Measurements from ENCODE around the gene SLC12A1.

SLC12A1 gene

DNA sequence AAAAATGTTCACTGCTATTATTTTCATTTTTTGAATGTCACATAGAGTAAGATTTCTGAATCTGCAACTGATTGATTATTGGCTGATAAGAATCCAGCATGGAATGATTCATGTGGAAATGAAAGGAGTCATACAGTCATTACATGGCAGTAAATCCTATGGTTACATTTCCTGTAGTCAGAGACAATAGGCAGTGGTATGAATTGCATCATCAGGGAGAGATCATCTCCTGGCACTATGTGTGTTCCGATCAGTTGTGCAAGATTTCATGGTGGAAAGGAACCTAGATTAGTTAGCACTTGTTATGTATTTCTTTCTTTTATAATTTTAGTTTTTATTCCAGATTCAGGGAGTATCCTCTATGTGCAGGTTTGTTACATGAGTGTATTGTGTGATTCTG, 38.8 kb downstream of the SLC12A1 start:
- DNase-seq: no peak

DNA sequence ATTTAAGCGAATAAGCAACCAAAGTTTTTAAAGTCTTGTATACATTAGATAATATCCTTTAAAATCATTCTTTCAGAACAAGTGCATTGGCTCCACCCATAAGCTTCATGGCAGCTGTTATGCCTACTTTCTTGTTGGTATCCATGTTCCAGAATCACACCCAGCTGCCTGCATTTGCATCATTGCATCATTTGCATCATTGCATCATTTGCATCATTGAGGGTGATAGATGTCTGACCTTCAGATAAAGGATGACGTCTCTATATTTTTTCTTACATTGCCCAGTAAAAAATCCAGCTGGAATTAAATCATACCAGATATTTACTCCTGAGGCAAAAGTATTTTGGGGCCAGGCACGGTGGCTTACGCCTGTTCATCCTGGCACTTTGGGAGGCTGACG, 42.3 kb downstream of the SLC12A1 start:
- no peak for DNase-seq

DNA sequence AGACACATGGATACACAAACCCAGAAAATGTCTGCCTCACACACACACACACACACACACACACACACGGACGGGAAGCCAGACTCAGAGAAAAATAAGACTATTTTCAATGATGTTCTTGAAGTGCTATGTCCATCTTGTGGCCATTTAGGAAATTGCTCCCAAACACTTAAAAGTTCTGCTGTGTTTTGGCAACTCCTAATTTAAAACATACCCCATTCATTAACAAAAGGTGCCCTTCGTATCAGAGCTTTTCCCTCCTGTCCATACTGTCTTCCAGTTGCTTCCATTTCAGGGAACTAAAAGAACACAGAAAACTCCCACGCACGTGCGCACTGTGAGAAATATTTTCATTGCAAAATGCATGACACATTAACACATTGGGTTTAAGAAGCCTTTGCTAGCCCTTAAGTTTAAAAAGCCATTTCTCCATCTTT, 44.6 kb downstream of the SLC12A1 start:
- no peak for DNase-seq

DNA sequence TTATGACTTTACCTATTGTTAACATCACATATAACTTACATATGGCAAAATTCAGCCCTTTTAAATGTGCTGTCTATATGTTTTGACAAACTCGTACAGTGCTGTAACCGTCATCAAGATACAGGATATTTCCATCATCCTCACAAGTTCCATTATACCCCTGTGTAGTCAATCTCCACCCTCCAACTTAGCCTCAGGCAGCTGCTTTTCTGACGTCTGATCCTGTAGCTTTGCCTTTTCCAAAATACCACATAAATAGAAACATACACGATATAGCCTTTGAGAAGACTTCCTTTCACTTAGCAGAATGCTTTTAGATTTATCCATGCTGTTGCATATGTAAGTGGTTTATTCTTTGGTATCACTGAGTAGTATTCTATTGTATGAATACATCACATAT, 47.1 kb downstream of the SLC12A1 start:
- no peak for DNase-seq

DNA sequence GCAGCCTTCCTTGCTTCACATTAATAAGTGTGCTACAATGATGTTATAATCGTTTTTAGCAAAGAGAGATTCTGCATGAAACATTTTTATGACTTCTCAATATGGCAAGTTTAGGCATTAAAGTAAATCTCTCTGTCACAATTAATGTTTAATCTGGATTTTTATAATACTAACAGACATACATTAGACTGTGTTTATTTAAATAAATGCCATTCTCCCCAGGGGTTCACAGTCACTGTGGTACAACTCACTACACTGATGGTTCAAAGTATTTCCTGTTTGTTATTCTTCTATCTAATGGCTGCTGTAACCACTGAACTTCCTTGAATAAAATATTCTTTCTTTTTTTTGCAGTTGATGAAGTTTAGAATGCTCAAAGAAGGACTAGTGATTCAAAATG, 59.0 kb downstream of the SLC12A1 start:
- DNase-seq: no peak

DNA sequence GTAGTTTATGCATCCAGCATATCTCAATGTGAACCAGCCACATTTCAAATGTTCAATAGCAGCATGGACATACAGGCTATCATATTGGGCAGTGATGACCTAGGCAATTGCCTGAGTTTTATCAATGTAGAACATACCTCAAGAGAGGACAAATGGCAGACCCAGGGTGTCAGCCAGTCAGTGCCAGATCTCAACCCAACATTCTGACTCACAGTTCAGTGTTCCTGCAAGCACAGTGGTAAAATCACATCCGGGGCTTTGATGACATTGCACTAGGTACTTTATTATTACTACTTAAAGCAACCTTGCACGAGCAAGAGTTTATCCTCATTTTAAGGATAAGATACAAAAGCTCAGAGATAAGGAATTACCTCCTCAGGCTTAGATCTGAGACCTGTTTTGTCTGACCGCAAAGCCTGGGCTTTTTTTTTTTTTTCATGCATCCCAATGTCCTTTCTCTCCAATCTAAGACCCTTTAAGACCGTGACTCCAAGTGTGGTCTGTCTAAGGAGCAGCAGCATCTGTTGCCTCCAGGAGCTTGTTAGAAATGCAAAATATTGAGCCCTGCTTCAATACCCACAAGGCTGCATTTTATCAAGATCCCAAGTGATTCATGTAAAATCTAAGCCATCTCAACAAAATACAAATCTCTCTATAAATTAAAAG, 60.1 kb downstream of the SLC12A1 start:
- DNase-seq: no peak

DNA sequence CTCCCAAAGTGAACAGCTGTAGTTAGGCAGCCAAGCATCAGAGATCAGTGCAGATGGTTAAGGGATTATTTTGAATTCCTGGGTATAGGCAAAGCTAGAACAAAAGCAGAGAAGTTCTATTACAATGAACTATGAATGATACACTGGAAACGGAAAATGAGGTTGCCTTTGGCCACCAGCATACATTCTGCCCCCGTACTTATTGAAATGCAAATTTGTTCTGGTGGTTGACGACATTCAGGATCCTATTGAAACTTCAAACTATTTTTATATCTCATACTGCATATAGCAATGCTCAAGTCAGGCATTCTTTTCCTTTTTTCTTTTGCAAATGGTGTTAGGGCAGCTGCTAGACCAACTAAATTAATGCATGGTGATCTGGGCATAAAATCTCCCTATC, 61.7 kb downstream of the SLC12A1 start:
- DNase-seq: no peak

DNA sequence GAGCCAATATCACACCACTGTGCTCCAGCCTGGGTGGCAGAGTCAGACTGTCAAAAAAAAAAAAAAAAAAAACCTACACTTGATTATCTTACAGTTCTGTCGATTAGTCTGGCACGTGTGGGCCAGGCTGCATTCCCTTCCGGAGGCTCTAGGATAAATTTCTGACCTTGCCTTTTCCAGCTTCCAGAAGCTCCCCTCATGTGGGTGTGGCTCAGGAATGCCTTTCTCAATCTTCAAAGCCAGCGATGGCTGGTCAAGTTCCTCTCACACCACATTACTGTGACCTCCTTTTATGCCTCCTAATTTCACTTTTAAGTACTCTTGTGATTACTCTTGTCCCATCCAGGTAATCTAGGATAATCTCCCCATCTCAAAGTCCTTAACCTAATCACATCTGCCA, 66.9 kb downstream of the SLC12A1 start:
- no peak for DNase-seq

DNA sequence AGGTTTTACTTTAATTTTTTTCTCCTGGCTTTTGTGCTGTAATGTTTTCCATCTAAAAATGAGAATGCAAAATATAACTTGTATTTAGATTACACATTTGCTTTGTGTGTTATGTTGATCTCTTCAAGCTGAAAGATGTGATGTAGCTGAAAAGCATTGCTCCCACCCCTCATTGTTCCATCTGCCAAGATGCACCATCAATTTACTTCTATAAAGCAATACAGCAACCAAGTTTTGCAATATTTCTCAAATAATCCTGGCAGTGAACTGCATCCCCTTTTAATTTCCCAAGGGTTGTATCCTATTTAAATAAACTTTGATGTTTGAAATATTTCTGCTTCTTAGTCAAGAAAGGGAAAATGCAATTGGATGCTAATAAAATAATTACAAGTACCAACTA, 72.6 kb downstream of the SLC12A1 start:
- no peak for DNase-seq

DNA sequence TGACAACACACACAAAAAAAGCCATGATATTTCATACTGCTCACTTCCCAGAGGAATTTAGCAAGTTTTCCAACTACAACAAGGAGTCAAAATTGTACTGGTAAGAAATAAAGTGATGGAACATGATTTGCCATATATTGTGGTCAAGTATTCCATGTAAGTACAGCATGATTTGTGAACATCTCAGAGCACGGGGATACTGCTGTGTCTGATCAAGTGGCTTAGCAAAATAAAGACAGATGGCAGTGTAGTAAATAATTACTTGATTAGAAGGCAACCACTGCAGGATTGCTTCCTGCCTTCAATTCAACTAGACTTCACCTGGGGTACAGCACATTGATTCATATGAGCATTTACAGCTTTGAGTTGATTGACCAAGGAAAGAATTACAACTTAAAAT, 73.5 kb downstream of the SLC12A1 start:
- DNase-seq: no peak

DNA sequence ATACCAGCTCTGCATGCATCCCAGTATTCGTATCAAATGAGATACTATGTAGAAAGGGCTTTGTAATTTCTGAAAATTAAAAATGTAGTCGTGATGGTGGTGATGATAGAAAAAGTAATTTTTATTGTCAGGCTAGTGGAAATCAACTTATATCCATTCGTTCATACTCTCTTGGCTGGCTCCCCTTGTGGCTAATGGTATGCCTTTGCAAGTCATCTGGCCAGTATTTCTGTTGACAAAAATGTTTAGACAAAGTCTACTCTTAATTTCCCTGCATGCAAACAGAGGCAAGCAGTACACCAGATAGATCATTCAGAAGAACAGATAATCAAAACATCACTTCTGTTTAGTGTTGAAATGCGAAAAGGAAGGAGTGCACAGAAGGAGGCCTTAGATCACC, 75.6 kb downstream of the SLC12A1 start:
- no peak for DNase-seq

DNA sequence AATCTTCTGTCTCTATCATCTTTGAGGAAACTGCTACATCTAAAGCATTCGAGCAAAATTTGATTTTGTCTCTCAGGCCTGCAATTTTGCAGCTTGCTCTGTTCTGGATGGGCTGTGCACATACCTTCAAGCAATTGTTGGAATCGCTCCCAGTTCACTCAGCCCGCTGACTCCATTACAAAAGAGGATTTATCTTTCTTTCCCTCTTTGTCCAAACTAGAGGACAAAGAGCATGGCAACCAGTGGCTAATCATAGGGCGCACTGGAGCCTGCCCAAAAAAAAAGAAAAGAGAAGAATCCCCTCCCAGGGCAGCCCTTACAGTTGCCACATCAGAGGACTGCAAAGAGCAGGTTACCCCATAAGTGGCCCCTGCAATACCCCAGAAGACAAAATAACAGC, 76.1 kb downstream of the SLC12A1 start:
- no peak for DNase-seq

DNA sequence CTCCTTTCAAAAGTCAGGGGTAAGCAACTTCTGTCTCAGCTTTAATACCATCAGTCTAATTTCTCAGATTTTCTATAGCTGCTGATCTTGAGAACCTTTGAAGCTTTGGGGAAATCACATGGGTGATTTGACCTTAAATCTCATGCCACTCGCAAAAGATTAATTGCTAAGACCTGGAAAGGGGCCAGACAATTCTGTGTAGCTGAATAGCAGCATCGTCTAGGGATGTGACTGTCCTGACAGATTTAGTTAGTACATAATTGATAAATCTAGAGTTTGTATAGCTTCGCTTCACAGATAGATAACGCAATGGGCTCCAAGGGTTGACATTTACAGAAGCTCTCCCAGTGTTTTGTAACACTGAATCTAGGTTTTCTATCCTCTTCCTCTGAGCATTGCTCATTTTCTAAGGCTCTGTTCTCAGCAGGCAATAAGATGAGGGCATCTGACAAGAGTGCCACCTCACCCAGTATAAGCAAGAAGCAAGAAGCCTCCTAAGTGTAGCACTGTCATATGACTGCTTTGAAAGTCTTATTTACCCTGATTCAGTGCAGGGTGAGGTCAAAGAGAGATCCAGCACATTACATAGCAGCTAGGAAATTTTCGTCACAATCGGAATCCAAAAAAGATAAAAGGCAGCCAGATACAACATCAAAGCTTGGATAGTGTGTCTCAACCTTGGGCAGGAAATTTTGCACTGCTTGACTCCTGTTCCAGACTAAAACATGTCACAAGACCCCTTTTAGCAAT, 77.5 kb downstream of the SLC12A1 start:
- DNase-seq: no peak

DNA sequence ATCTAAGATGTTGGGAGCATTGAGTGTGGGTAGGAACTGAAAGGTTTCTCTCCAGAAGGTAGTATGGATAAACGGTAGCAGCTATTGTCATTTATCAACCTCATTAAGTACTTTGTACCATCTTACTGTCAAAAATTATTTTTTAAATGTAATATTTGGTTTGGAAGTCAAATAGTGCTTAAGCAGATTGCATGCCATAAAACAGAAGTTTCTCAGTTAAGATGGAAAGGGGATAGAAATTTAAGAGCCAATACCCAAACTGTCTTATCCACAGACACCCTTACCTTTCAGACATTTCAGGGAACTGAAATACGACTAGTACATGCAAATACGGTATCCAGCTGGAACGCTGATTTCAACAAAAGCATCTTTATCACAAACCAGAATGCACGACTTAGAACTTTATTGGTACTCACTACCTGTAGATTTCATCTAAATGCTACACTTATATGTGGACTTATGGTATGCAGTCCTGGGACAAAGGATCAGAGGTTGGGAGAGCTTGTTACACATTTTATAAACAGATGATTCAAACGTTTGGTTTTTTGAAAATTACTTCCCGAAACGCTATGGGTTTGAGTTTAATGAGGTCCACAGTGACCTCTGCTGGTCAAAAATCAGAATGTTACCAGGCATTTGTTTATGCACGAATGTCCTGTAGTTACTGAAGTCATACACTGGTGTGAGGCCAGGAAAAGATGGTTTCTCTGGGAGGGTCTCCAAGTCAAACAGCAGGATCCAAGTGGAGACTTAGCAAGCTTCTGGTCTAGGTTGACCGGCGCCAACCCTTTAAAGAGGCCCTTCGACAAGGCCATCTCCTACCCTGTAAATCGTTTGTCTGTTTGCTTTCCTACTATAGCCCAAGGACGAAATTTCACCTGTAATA, 79.5 kb downstream of the SLC12A1 start:
- no peak for DNase-seq

DNA sequence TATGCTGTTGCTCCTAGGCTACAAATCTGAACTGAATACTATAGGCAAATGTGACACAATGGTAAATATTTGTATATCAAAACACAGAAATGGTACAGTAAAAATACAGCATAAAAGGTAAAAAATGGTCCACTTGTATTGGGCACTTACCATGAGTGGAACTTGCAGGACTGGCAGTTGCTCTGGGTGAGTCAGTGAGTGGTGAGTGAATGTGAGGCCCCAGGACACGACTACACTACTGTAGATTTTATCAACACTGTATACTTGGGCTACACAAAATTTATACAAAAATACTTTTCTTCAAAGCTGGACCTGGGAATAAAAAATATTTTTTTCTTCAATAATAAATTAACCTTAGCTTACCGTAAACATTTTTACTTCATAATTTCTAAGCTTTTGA, 83.5 kb downstream of the SLC12A1 start:
- no peak for DNase-seq

DNA sequence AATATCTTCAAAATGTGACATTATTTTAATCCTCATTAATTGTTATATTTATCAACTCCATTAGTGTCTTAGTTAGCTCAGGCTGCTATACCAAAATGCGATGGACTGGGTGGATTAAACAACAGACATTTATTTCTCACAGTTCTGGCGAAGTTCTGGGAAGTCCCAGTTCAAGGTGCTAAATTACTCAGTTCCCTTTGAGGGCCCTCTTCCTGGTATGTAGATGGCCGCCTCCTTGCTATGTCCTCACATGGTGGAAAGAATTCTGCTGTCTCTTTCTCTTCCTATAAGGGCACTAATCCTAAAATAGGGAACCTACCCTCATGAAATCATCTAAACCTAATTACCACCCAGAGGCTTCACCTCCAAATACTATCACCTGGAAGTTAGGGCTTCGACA, 86.4 kb downstream of the SLC12A1 start:
- DNase-seq: no peak

DNA sequence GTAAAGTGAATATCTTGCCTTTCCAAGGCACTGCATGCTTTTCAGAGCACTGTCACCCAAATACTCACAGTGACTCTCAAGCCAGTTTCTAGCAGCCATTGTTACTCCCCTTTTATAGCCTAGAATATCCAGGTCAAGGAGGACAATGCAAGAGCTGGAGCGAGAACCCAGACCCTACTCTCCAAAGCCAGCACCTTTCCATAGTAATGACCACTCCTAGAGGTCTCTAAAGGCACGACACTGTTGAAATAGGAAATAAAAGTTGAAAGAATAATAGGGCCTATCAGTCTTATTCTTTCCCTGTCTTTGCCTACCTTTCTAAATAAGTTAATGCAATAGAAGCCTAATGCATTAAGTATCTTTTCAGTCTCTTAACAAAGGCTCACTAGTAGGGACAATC, 91.6 kb downstream of the SLC12A1 start:
- no peak for DNase-seq

DNA sequence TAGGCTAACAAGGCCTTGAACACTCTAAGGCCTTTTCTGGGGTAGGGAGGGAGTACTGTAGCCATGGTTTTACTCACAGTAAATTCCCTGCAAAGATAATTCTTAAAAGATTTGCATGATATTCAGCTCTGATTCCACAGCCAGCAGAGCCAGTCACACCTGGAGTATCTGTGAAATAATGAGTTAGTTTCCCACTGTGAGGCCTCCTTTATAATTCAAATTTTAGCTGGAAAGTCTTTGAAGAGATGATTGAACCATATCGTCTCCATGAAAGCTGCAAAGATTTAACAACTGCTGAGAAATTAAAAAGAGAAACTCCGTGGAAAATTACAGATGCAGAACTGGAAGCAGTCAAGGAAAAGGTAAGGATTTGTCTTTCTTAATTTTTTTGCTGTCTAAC, 92.8 kb downstream of the SLC12A1 start:
- DNase-seq: no peak

DNA sequence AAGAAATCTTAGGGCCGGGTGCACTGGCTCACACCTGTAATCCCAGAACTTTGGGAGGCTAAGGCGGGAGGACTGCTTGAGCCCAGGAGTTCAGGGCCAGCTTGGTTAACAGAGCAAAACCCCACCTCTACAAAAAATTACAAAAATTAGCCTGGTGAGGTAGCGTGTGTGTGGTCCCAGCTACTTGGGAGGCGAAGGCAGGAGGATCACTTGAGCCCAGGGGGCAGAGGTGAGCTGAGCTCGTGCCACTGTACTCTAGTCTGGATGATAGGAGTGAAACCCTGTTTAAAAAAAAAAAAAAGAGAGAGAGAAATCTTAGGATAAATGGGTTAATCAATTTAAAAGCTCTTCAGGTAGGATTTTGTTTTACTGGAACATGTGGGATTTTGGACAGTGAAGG, 93.9 kb downstream of the SLC12A1 start:
- no peak for DNase-seq

DNA sequence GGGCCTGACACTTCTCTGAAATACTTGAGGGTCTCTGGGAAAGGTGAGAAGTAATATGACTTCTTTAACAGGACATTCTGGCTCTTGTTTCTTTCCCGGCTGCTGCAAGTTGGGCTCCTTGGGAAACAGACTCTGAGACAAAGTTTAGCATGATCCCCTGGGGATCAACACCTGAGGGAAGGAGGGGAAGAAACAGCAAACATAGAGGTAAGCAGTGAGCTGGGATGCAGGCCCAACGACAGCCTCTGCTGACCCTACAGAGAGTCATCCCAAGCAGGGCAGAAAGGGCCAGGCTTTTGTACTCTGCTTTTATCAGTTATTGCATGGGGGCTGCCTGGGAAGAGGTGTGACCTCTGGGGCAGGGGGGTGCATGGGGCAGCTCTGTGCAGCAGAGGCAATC, 98.3 kb downstream of the SLC12A1 start:
- DNase-seq: no peak

DNA sequence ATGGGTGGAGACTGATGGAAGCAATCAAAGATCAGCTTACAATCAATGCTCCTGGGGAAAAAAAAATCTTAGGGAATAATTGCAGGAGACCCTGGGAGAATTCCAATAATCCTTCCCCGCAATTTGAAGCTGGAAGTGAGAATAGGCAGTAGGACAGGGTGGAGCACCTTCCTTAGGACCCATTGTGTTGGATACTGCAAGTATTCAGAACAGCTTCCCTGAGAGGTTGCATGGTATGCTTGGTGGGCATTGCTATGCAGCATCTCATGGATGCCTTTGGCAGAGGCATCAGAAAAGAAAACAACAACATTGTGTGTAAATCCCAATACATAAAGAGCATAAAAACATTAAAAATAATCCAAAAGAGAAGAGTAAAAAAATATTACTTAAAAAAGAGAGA, 100.5 kb downstream of the SLC12A1 start:
- DNase-seq: no peak

DNA sequence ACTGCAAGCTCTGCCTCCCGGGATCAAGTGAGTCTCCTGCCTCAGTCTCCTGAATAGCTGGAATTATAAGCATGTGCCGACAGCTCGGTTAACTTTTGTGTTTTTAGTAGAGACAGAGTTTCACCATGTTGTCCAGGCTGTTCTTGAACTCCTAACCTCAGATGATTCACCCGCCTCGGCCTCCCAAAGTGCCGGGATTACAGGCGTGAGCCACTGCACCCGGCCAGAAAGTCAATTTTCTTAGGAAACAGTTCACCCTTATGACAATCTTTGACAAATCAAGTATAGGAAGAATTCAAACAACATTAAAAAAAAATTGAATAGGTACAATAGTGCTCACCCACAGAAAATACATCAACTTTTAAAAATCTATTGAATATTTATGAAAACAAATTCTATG, 101.5 kb downstream of the SLC12A1 start:
- DNase-seq: no peak

DNA sequence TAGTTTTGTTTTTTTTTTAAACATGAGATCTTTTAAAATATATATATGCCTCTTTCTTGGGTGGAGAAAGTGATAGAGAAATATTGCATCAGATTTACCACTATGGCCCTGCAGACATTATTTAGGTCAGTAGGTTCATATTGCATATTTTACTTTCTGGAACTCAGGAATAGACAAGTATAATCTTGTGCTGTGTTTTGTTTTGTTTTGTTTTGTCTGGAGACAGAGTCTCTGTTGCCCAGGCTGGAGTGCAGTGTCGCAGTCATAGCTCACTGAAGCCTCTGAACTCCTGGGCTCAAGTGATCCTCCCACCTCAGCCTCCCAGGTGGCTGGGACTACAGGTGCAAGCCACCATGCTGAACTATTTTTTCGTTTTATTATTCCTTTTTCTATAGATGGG, 103.6 kb downstream of the SLC12A1 start:
- DNase-seq: no peak

DNA sequence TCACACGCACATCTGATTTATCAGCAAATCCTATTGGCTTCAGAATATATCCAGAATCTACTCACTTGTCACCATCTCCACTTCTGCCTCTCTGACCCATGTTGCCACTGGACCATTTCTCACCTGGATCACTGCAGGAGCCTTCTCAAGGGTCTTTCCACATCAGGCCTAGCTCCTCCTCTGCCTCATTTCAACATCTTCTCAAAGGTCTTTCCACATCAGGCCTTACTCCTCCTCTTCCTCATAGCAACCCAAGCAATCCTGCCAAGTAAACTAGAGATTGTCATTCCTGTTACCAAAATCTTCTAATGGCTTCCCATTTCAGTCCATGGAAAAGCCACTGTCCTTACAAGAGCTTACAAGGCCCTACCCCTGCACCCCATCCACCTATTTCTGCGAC, 107.1 kb downstream of the SLC12A1 start:
- no peak for DNase-seq
